GM12878 (cell line): ENCODE measurements around the gene UQCRFS1.

Experiments
- ATF2 ChIP-seq: IDR thresholded peaks from 2 replicates; pipeline ENCODE4 v1.6.1; 2012; ENCODE audit warnings: low read length, inconsistent platforms
- BHLHE40 ChIP-seq, 2 experiments: fragments of 450-650 bp in 1 of 2; IDR thresholded peaks; 2 replicates each; pipeline ENCODE4 v1.6.1; 2011 to 2017; ENCODE audit warnings: low read depth in 2 of 2, borderline replicate concordance in 1 of 2, improper control_type of control experiment in 1 of 2, low read length in 1 of 2, mild to moderate bottlenecking in 1 of 2
- CBX5 ChIP-seq: sonication (generic); IDR thresholded peaks from 2 replicates; pipeline ENCODE4 v1.6.1; 2016; ENCODE audit warnings: low read depth, moderate library complexity, mild to moderate bottlenecking, inconsistent platforms
- CHD4 ChIP-seq: fragments of 200-600 bp; sonication (generic); IDR thresholded peaks from 2 replicates; pipeline ENCODE4 v1.6.1; 2016; ENCODE audit warnings: mild to moderate bottlenecking
- CTCF ChIP-seq, 3 experiments: IDR thresholded peaks in 2 of 3; conservative IDR thresholded peaks in 1 of 3; 2 replicates each; pipeline ENCODE4 v1.5.1; 2011; ENCODE audit warnings: low read depth in 3 of 3, low read length in 3 of 3, mild to moderate bottlenecking in 3 of 3, control low read depth in 2 of 3, moderate library complexity in 2 of 3, inconsistent platforms in 1 of 3, mixed read lengths in 1 of 3; ENCODE audit not compliant: control insufficient read depth in 2 of 3, insufficient read depth in 1 of 3; ENCODE audit errors: extremely low read depth in 1 of 3
- EZH2 ChIP-seq: IDR thresholded peaks from 2 replicates; pipeline ENCODE4 v1.6.1; 2012; ENCODE audit warnings: low read depth, mild to moderate bottlenecking, control low read depth, inconsistent platforms, low read length, borderline replicate concordance; ENCODE audit not compliant: control insufficient read depth
- IRF3 ChIP-seq: fragments of 450-650 bp; IDR thresholded peaks from 2 replicates; pipeline ENCODE4 v1.6.1; 2014; ENCODE audit warnings: mild to moderate bottlenecking
- JUND ChIP-seq: IDR thresholded peaks from 2 replicates; pipeline ENCODE4 v1.6.1; 2012; ENCODE audit warnings: low read depth, mild to moderate bottlenecking, low read length, improper control_type of control experiment, moderate library complexity
- MAX ChIP-seq: IDR thresholded peaks from 2 replicates; pipeline ENCODE4 v1.6.1; 2012; ENCODE audit warnings: low read depth, low read length, improper control_type of control experiment
- PBX3 ChIP-seq: IDR thresholded peaks from 2 replicates; pipeline ENCODE4 v1.6.1; 2011; ENCODE audit warnings: mild to moderate bottlenecking, low read depth, low read length, moderate library complexity; ENCODE audit not compliant: insufficient replicate concordance
- SREBF2 ChIP-seq: IDR thresholded peaks from 2 replicates; pipeline ENCODE4 v1.6.1; 2012; ENCODE audit warnings: mild to moderate bottlenecking, low read length
- SUZ12 ChIP-seq: fragments of 200-600 bp; sonication (generic); IDR thresholded peaks from one replicate; pipeline ENCODE4 v1.6.1; 2018; ENCODE audit warnings: antibody characterized with exemption, mild to moderate bottlenecking; ENCODE audit not compliant: unreplicated experiment
- TAF1 ChIP-seq: IDR thresholded peaks from 2 replicates; pipeline ENCODE4 v1.6.1; 2011; ENCODE audit warnings: mild to moderate bottlenecking, low read depth, low read length, borderline replicate concordance
- ZSCAN29 ChIP-seq: fragments of 450-650 bp; IDR thresholded peaks from 2 replicates; pipeline ENCODE4 v1.6.1; 2017; ENCODE audit warnings: mild to moderate bottlenecking, moderate library complexity

GRCh38 chr19:29255006-29255405, 42.1 kb upstream of the UQCRFS1 start:
- TF ChIP-seq IRF3: no peak
- TF ChIP-seq CTCF (IDR thresholded peaks at IDR 0.05 in 2 of 3, conservative IDR thresholded peaks at IDR 0.05 in 1 of 3; ENCODE audit: control insufficient read depth in 2 of 3, extremely low read depth in 1 of 3, insufficient read depth in 1 of 3, low read depth in 3 of 3, low read length in 3 of 3): no peak
- TF ChIP-seq SUZ12: no peak
- no peak for TF ChIP-seq EZH2
- no peak for TF ChIP-seq JUND
- TF ChIP-seq TAF1: no peak
- TF ChIP-seq PBX3: no peak
- no peak for TF ChIP-seq ATF2
- no peak for TF ChIP-seq CHD4
- no peak for TF ChIP-seq SREBF2
- no peak for TF ChIP-seq MAX
- no peak for TF ChIP-seq ZSCAN29
- TF ChIP-seq CBX5: no peak
- TF ChIP-seq BHLHE40 (IDR thresholded peaks at IDR 0.05; ENCODE audit: borderline replicate concordance in 1 of 2, low read depth in 2 of 2, low read length in 1 of 2): no peak
